CD4-positive, alpha-beta T cell treated with Interleukin-15 for 1 hour (primary cell): ENCODE data around the gene THSD7B.

ENCODE experiments used
- DNase-seq: peaks from one replicate; pipeline ENCODE4 v3.0.0-alpha.2; 2020

Gene THSD7B

GRCh38 chr2:137405496-137405895 is 640.2 kb downstream of the THSD7B start:
- DNase-seq: no peak

GRCh38 chr2:137411585-137411984 is 646.2 kb downstream of the THSD7B start:
- no peak for DNase-seq

DNA sequence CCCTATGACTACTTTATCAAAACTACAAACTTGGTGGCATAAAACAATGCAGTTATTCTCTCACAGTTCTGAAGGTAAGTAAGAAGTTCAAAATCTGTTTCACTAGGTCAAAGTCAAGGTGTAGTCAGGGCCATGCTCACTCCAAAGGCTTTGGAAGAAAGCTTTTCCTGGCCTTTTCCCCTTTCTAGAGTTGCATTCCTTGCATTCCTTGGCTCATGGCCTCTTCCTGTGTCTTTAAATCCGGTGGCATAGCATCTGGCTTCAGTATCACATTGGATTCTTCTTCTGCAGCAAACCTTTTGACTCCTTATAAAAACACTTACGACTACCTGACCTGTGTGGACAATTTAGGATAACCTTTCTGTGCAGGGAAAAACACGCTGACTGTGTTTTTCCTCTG is 655.4 kb downstream of the THSD7B start:
- no peak for DNase-seq

- no peak for DNase-seq
Observed at GRCh38 chr2:137435162-137435561, 669.8 kb downstream of the THSD7B start.

DNA sequence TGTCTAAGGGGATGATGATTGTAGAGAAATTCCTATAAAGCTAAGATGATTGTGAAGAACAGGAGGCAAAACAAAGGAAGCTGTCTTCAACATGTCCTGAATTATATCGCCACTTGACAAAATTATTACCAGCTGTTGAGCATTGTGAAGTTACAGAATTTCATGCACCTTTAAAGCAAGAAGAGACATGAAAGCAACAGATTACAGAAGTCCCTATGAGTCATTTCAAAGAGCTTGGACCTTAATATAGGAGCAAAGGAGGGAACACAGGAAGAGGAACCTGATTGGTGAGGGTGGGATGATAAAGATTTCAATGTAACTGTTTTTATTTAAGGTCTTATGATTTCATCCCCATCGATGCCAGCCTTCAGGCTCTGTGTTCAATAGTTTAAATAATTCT is 672.0 kb downstream of the THSD7B start:
- no peak for DNase-seq

DNA sequence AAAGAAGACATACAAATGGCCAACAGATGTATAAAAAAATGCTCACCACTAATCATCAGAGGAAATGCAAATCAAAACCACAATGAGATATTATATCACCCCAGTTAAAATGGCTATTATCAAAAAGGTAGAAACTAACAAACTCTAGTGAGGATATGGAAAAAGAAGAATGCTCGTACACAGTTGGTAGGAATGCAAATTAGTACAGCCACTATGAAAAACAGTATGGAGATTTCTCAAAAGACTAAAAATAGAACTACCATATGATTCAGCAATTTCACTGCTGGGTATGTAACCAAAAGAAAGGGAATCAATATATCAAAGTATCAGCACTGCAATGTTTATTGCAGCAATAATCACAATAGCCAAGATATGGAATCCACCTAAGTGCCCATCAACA is 679.6 kb downstream of the THSD7B start:
- no peak for DNase-seq

- no peak for DNase-seq
Observed at GRCh38 chr2:137449454-137449853, 684.1 kb downstream of the THSD7B start.

DNA sequence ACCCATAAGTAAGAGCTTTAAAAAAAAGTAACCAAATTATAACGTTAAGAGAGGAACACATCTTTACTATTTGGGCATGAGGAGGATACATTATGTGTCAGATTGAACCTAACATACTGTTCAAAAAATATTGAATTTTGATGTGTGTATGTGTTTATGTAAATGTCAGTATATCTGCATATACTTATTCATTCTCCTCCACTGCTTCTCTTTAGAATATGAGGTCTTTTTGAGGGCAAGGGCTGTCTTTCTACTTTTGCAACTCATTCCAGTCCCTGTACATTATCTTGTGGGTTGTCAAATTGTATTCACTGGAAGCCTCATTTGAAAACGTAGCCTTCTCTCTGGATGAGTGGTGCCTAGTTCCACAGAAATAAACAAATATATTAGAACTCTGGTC is 689.5 kb downstream of the THSD7B start:
- no peak for DNase-seq

GRCh38 chr2:137467246-137467862 is 702.0 kb downstream of the THSD7B start:
- DNase-seq: no peak

GRCh38 chr2:137493261-137493660 is 727.9 kb downstream of the THSD7B start:
- no peak for DNase-seq

DNA sequence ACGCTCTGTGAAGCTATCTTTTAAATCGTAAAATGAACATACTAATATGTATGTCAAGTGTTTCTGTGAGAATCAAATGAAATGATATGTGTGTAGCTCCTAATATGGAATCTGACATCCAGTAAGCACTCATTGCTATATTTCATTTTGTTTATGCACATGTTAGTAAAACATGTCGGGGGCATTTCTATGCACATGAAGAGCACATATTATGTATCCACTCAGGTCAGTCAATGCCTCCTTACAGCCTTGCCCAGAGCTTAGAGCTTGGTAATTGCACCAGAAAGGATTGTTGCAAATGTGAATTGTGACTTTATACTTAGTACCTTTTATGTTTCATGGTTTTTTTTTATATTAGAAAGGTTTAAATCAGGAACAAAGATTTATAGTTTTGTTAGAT is 735.3 kb downstream of the THSD7B start:
- no peak for DNase-seq

- no peak for DNase-seq
Observed at GRCh38 chr2:137507237-137507636, 741.9 kb downstream of the THSD7B start.

- DNase-seq: no peak
Observed at GRCh38 chr2:137508739-137509384, 743.5 kb downstream of the THSD7B start.

- DNase-seq: no peak
Observed at GRCh38 chr2:137511526-137511925, 746.2 kb downstream of the THSD7B start.

DNA sequence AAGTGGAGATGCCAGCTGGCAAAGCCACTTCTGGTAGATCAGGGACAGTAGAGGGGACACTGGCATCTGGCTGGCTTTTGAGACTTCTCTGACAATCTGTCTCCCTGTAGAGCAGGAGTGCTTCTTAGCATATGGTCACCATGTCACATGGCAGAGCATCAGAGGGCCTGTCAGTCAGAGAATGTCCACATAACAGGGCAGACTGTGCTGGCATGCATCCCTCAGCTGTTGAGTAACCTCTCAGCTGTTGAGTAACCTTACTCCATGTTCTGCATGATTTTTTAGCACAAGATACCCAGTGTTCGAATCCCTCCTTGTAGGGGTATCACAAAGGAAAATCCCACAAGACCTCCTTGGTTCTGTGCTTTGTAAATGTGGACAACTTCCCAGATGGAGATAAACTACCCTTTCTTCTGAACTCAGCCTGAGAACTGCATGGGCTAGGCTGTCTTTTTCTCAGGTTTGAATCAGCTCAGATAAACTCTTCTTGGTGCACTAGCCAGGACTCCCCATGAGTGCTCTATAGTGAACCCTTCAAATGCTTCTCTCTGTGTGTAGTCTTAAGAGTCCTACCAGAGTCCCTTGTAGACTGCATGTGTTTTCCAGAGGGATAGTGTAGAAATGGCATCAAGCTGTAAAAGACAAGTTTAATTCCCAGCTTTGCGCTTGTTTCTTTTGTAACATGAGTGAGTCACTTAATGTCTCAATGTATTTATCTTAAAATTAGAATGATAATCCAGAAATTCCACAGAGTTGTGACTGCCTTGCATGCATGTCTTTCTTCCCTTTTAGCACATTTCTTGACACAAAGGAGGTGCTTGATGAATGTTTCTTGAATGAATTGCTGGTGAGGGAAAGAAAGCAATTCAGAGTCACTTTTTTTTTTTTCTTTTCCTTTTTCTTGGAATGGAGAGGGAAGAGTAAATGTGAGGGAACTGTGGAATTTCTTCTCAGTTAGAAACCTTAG is 756.6 kb downstream of the THSD7B start:
- DNase-seq: no peak

GRCh38 chr2:137522620-137523011 is 757.3 kb downstream of the THSD7B start:
- no peak for DNase-seq

- no peak for DNase-seq
Observed at GRCh38 chr2:137523931-137524330, 758.6 kb downstream of the THSD7B start.

GRCh38 chr2:137525132-137525531 is 759.8 kb downstream of the THSD7B start:
- no peak for DNase-seq

GRCh38 chr2:137525641-137526190 is 760.4 kb downstream of the THSD7B start:
- no peak for DNase-seq

DNA sequence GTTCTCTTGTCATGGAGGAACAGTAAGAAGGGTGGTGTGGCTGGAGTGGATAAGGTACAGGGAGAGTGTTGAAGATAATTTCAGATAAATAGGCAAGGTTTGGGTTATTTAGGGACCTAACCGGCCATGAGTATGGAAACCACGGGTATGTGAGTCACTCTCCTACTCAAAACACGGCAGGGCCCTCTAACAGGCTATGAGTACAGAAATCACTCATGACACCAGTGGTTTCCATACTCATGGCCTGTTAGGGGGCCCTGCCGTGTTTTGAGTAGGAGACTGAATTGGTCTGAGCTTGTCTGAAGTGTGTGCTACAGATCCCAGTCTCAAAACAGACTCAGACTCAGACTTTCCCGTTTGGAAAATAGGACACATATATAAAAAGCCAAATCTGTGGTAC is 770.6 kb downstream of the THSD7B start:
- DNase-seq: no peak

GRCh38 chr2:137539336-137539735 is 774.0 kb downstream of the THSD7B start:
- DNase-seq: no peak

DNA sequence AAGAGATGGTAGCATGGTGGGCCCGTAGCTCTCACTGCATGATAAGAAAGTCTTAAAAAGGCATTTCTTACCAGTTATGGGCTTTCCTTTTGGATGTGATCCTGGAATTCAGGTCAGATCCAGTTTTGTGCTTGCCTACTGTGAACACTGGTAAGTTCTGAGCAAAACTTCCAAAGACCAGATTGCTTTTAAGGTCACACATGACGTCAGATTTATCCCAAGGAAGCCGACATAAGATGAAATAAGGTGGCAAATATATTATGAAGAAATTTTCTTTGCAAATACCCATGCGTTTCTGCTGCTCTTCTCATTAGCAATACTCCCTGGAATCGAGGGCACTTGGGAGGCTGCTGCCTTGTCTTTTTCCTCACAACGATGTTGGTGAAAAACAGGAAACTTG is 782.5 kb downstream of the THSD7B start:
- no peak for DNase-seq

DNA sequence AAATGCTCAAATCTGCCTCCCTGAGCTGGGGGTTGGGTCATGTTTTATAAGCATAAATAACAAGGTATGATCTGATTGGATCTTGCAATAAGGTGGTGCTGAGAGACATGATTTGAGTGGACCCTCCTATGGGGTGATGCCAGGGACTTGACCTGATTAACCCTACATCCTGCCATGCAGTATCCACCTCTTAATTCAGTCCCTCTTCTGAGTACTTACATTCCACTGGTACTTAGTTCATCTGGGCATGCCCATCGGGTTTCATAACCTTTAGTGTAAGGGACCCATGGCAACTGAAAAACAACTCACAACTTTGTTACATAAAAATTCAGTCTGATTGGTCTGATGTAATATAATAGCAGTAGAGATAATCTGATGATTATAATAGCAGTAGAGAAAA is 801.0 kb downstream of the THSD7B start:
- DNase-seq: no peak

GRCh38 chr2:137570484-137570883 is 805.1 kb downstream of the THSD7B start:
- no peak for DNase-seq
